ENCODE results near the gene QPCT. TPM values are rescaled to one million over a fixed set of nuclear protein-coding genes. Genes with fewer than 3 reads are reported as not detected.

The QPCT gene
- total RNA-seq, 2 experiments from 2014 or later = 3.5 to 52.6 TPM

DNA sequence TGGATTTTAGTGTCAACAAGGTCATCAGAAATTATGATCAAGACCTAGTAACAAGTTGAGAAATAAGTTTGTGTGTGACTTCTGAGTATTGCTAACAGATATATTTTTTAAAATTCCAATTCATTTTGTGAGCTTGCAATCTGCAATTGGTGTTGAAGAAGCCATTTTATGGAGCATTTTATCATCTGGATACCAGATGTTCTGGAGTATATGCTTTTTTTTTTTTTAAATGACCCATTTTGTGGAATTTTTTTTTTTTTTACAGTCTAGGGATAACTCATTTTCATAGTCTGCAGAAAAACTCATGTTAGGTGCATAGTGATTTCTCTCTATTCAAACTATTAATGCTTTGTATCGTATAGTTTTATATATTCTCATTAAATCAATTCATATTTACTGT, 12.6 kb downstream of the QPCT start:
- POLR2A ChIA-PET = interaction anchor here (0.6 to 6.8 kb wide), 12 partner anchors 9 to 174 kb away, joined by 3 to 144 read pairs (median 6); partner anchors contain the start of gene PRKD3
- Histone ChIP-seq H3K79me2 (ENCODE audit: insufficient read depth, low read depth, low read length) (no peaks in the 10 kb centered on the region), H3K36me3 (ENCODE audit: insufficient read depth, low read length) (no peaks in the 10 kb centered on the region), H3K4me3 (ENCODE audit: low read depth, low read length, poor library complexity, severe bottlenecking) (no peak overlapping the region), H3K4me1 (ENCODE audit: insufficient read depth, low read length, poor library complexity, severe bottlenecking) (peaks cover 75% of the 10 kb centered on the region), H3K9me2 (ENCODE audit: insufficient read depth, low read length) (no peaks in the 10 kb centered on the region), H2AFZ (ENCODE audit: low read length) (no peak overlapping the region; the same call in 1 of the 2 replicates), H3K27ac (ENCODE audit: low read depth, low read length, poor library complexity, severe bottlenecking) (peak overlapping the region; percentile 54), H4K20me1 (ENCODE audit: insufficient read depth, low read length) (no peaks in the 10 kb centered on the region), H3K4me2 (ENCODE audit: low read length) (peak overlapping the region; percentile 55; the same call in 1 of the 2 replicates), H3K9me3 (ENCODE audit: low read length) (no peaks in the 10 kb centered on the region)
- no TSS peak for BruUV-seq (replicated peaks)
- CTCF ChIA-PET (ENCODE audit: unreplicated experiment) = interaction anchor here (1.0 kb wide), 1 partner anchor 23 kb away, joined by 3 read pairs; no protein-coding TSS in a partner anchor
- intact Hi-C loops (cut with micrococcal nuclease; ENCODE audit: unreplicated experiment) = no loop called here
- no peak for DNase-seq (ENCODE audit: low spot score)
- TF ChIP-seq EZH2phosphoT487 (IDR thresholded peaks at IDR 0.05; ENCODE audit: borderline replicate concordance, low read depth, low read length) (no peak), CTCF (conservative IDR thresholded peaks at IDR 0.05; ENCODE audit: low read length) (no peak)

DNA sequence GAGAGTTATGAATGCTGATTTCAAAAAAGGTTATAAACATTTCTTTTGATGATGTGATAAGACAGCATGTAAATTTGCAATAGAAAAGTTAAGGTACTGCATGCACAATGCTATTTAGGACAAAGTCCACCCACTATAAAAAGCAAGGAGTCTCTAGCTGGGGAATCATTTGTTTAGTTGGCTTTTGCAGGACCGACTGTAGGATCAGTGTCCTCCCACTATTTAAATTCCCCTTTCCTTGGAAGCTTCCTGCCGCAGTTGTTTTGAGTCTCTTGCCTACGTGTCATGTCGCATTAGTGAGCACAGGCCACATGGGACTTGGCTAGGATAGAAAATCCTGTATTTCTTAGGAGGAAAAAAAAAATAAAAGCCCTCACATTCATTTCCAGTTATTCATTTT, 13.1 kb downstream of the QPCT start:
- DNase-seq (ENCODE audit: low spot score) = no peak
- BruUV-seq (replicated peaks) = no TSS peak
- ChIA-PET CTCF (ENCODE audit: unreplicated experiment) (interaction anchor here (1.0 kb wide), 1 partner anchor 22 kb away, joined by 3 read pairs; no protein-coding TSS in a partner anchor), POLR2A (interaction anchor here (0.7 to 6.8 kb wide), 12 partner anchors 9 to 58 kb away, joined by 3 to 144 read pairs (median 12); partner anchors contain the start of gene PRKD3)
- no peak overlapping the region; the same call in 1 of the 2 replicates for H2AFZ ChIP-seq (ENCODE audit: low read length)
- peak overlapping the region; percentile 55 for H3K4me2 ChIP-seq (ENCODE audit: low read length)
- no peaks in the 10 kb centered on the region for H3K9me2 ChIP-seq (ENCODE audit: insufficient read depth, low read length)
- H3K79me2 ChIP-seq (ENCODE audit: insufficient read depth, low read depth, low read length) = no peaks in the 10 kb centered on the region
- H3K27ac ChIP-seq (ENCODE audit: low read depth, low read length, poor library complexity, severe bottlenecking) = peak overlapping the region; percentile 54
- no peaks in the 10 kb centered on the region for H3K9me3 ChIP-seq (ENCODE audit: low read length)
- intact Hi-C loops (cut with micrococcal nuclease; ENCODE audit: unreplicated experiment) = no loop called here
- H3K36me3 ChIP-seq (ENCODE audit: insufficient read depth, low read length) = no peaks in the 10 kb centered on the region
- TF ChIP-seq EZH2phosphoT487 (IDR thresholded peaks at IDR 0.05; ENCODE audit: borderline replicate concordance, low read depth, low read length) (no peak), CTCF (conservative IDR thresholded peaks at IDR 0.05; ENCODE audit: low read length) (no peak)
- no peak overlapping the region for H3K4me3 ChIP-seq (ENCODE audit: low read depth, low read length, poor library complexity, severe bottlenecking)
- peaks cover 75% of the 10 kb centered on the region for H3K4me1 ChIP-seq (ENCODE audit: insufficient read depth, low read length, poor library complexity, severe bottlenecking)
- H4K20me1 ChIP-seq (ENCODE audit: insufficient read depth, low read length) = no peaks in the 10 kb centered on the region

DNA sequence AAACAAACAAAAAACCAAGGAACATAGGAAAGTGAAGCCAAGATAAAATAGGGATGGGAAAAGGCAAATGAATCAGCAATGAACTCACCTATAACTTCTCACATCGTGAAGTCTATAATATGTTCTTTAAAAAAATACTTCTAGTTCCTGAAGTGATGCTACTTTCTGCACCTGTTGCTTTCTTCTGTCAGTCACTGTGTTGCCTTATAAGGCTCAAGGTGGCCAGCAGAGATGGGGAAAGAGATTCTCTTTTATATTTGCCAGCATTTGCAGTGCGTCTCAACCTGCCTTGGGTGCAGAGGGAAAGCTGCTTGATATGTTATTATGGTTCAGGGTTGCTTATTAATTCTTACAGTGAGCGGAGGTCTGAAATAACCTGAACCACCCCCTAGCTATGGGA, 14.0 kb downstream of the QPCT start:
- CTCF ChIA-PET (ENCODE audit: unreplicated experiment) = interaction anchor here (0.6 to 1.5 kb wide), 4 partner anchors 9 to 31 kb away, joined by 3 to 7 read pairs (median 3); no protein-coding TSS in a partner anchor
- Histone ChIP-seq H3K9me2 (ENCODE audit: insufficient read depth, low read length) (no peaks in the 10 kb centered on the region), H3K79me2 (ENCODE audit: insufficient read depth, low read depth, low read length) (no peaks in the 10 kb centered on the region), H3K9me3 (ENCODE audit: low read length) (no peaks in the 10 kb centered on the region), H3K4me1 (ENCODE audit: insufficient read depth, low read length, poor library complexity, severe bottlenecking) (peaks cover 75% of the 10 kb centered on the region), H4K20me1 (ENCODE audit: insufficient read depth, low read length) (no peaks in the 10 kb centered on the region), H3K4me2 (ENCODE audit: low read length) (peak overlapping the region; percentile 55), H2AFZ (ENCODE audit: low read length) (peak overlapping the region; percentile 36; the same call in 1 of the 2 replicates), H3K36me3 (ENCODE audit: insufficient read depth, low read length) (no peaks in the 10 kb centered on the region), H3K4me3 (ENCODE audit: low read depth, low read length, poor library complexity, severe bottlenecking) (peak overlapping the region; percentile 17), H3K27ac (ENCODE audit: low read depth, low read length, poor library complexity, severe bottlenecking) (peak overlapping the region; percentile 54)
- BruUV-seq (replicated peaks) = no TSS peak
- TF ChIP-seq CTCF (conservative IDR thresholded peaks at IDR 0.05; ENCODE audit: low read length) (no peak), EZH2phosphoT487 (IDR thresholded peaks at IDR 0.05; ENCODE audit: borderline replicate concordance, low read depth, low read length) (no peak)
- DNase-seq (ENCODE audit: low spot score) = peak; percentile 58
- POLR2A ChIA-PET = interaction anchor here (0.7 to 6.8 kb wide), 13 partner anchors 10 to 296 kb away, joined by 3 to 144 read pairs (median 8); no protein-coding TSS in a partner anchor
- intact Hi-C loops (cut with micrococcal nuclease; ENCODE audit: unreplicated experiment) = loop anchor here (2.0 kb wide), 1 partner anchor 20 kb away; no protein-coding TSS in a partner anchor
